Hepatocyte (in vitro differentiated cells): ENCODE data around the gene FXYD6. TPM values are rescaled to one million over a fixed set of nuclear protein-coding genes. Genes with fewer than 3 reads are reported as not detected.

Experiments
- DNase-seq: peaks from one replicate; pipeline ENCODE4 v3.0.0-alpha.2; 2016; ENCODE audit warnings: low spot score
- H2AFZ ChIP-seq: fragments of 200-600 bp; sonication (generic); 2 replicates; pipeline ENCODE4 v1.6.0; 2016; ENCODE audit warnings: antibody characterized with exemption, mild to moderate bottlenecking
- H3K27ac ChIP-seq: fragments of 200-600 bp; sonication (generic); 2 replicates; pipeline ENCODE4 v1.5.1; 2016; ENCODE audit warnings: mild to moderate bottlenecking
- H3K27me3 ChIP-seq: fragments of 200-600 bp; sonication (generic); 2 replicates; pipeline ENCODE4 v1.6.1; 2016
- H3K36me3 ChIP-seq: fragments of 200-600 bp; sonication (generic); replicated peaks from 2 replicates; pipeline ENCODE4 v1.5.1; 2016; ENCODE audit warnings: low read depth; ENCODE audit not compliant: insufficient read depth
- H3K4me1 ChIP-seq: fragments of 200-600 bp; sonication (generic); 2 replicates; pipeline ENCODE4 v1.5.1; 2016; ENCODE audit warnings: mild to moderate bottlenecking, moderate library complexity; ENCODE audit not compliant: insufficient read depth
- H3K4me2 ChIP-seq: fragments of 200-600 bp; sonication (generic); 2 replicates; pipeline ENCODE4 v1.6.0; 2016
- H3K4me3 ChIP-seq: fragments of 200-600 bp; sonication (generic); 2 replicates; pipeline ENCODE4 v1.5.1; 2016; ENCODE audit warnings: mild to moderate bottlenecking
- H3K79me2 ChIP-seq: fragments of 200-600 bp; sonication (generic); 2 replicates; pipeline ENCODE4 v1.6.0; 2017; ENCODE audit warnings: mild to moderate bottlenecking
- H3K9me2 ChIP-seq: fragments of 200-600 bp; sonication (generic); replicated peaks from 2 replicates; pipeline ENCODE4 v1.6.0; 2017; ENCODE audit warnings: mild to moderate bottlenecking; ENCODE audit not compliant: insufficient read depth
- H3K9me3 ChIP-seq: fragments of 200-600 bp; sonication (generic); 2 replicates; pipeline ENCODE4 v1.5.1; 2016; ENCODE audit warnings: low read depth, mild to moderate bottlenecking
- H4K20me1 ChIP-seq: fragments of 200-600 bp; sonication (generic); 2 replicates; pipeline ENCODE4 v1.6.0; 2016; ENCODE audit warnings: mild to moderate bottlenecking; ENCODE audit not compliant: insufficient read depth, poor library complexity, severe bottlenecking
- CTCF ChIP-seq: fragments of 200-600 bp; sonication (generic); IDR thresholded peaks from 2 replicates; pipeline ENCODE4 v1.5.1; 2016; ENCODE audit warnings: antibody characterized with exemption, mild to moderate bottlenecking; ENCODE audit not compliant: poor library complexity
- EZH2 ChIP-seq: fragments of 200-600 bp; sonication (generic); IDR thresholded peaks from 2 replicates; pipeline ENCODE4 v1.6.1; 2016; ENCODE audit warnings: antibody characterized with exemption, mild to moderate bottlenecking, borderline replicate concordance
- EZH2phosphoT487 ChIP-seq: fragments of 200-600 bp; sonication (generic); IDR thresholded peaks from one replicate; pipeline ENCODE4 v1.6.1; 2018; ENCODE audit warnings: antibody characterized with exemption, mild to moderate bottlenecking, low read depth, moderate library complexity; ENCODE audit not compliant: unreplicated experiment, severe bottlenecking
- WGBS: methylation state at CpG from one replicate; pipeline ENCODE4 v1.1.6; 2016; ENCODE audit warnings: low lambda C conversion rate; ENCODE audit errors: missing lambda C conversion rate; 5-methylcytosine and 5-hydroxymethylcytosine counted together
- polyA plus RNA-seq: library from polyadenylated mRNA; unstranded; fragments of >200 nt; fragmentation: Nextera tagmentation; extraction: Ambion mirVana; gene quantifications from 2 replicates; pipeline ENCODE4 v1.2.1, GENCODE V29; 2016
- total RNA-seq: library from RNA; depleted of rRNA; stranded (reverse); fragments of >200 nt; gene quantifications from 2 replicates; pipeline ENCODE4 v1.2.3, GENCODE V29; 2014

FXYD6 gene
- total and polyA plus RNA-seq, 2 experiments from 2014 or later: 28.3 to 56.9 TPM

- 41% methylated on average over 13 of the region's 13 CpGs for WGBS
- no peaks in the 10 kb centered on the region for H3K36me3 ChIP-seq
- H3K4me3 ChIP-seq: no peak overlapping the region
- H3K27me3 ChIP-seq: no peaks in the 10 kb centered on the region
- peak; percentile 53 for DNase-seq
- H2AFZ ChIP-seq: no peak overlapping the region
- H3K9me3 ChIP-seq: no peaks in the 10 kb centered on the region
- TF ChIP-seq CTCF (no peak), EZH2phosphoT487 (no peak), EZH2 (no peak)
- H4K20me1 ChIP-seq: no peaks in the 10 kb centered on the region
- H3K9me2 ChIP-seq: no peaks in the 10 kb centered on the region
- H3K79me2 ChIP-seq: peaks cover 8% of the 10 kb centered on the region
- no peak overlapping the region for H3K27ac ChIP-seq
- H3K4me2 ChIP-seq: no peak overlapping the region
- H3K4me1 ChIP-seq: peaks cover 7% of the 10 kb centered on the region
Observed at GRCh38 chr11:117861151-117862018, 15.1 kb downstream of the FXYD6 start.

- H3K79me2 ChIP-seq: peaks cover 6% of the 10 kb centered on the region
- TF ChIP-seq EZH2phosphoT487 (no peak), CTCF (no peak), EZH2 (no peak)
- 74% methylated on average over 6 of the region's 6 CpGs for WGBS
- no peaks in the 10 kb centered on the region for H4K20me1 ChIP-seq
- H3K9me3 ChIP-seq: no peaks in the 10 kb centered on the region
- no peaks in the 10 kb centered on the region for H3K9me2 ChIP-seq
- H3K4me2 ChIP-seq: no peak overlapping the region
- H3K27ac ChIP-seq: no peak overlapping the region
- no peak overlapping the region for H2AFZ ChIP-seq
- peaks cover 7% of the 10 kb centered on the region for H3K4me1 ChIP-seq
- DNase-seq: no peak
- no peak overlapping the region for H3K4me3 ChIP-seq
- no peaks in the 10 kb centered on the region for H3K27me3 ChIP-seq
- no peaks in the 10 kb centered on the region for H3K36me3 ChIP-seq
Observed at GRCh38 chr11:117860139-117860538, 16.3 kb downstream of the FXYD6 start.

GRCh38 chr11:117859488-117860112 is 16.9 kb downstream of the FXYD6 start:
- H3K27ac ChIP-seq: no peak overlapping the region
- H3K4me3 ChIP-seq: no peak overlapping the region
- H3K9me2 ChIP-seq: no peaks in the 10 kb centered on the region
- no peak overlapping the region for H3K4me2 ChIP-seq
- peaks cover 6% of the 10 kb centered on the region for H3K79me2 ChIP-seq
- H3K27me3 ChIP-seq: no peaks in the 10 kb centered on the region
- WGBS: 79% methylated on average over 9 of the region's 9 CpGs
- no peaks in the 10 kb centered on the region for H4K20me1 ChIP-seq
- peaks cover 7% of the 10 kb centered on the region for H3K4me1 ChIP-seq
- no peak for TF ChIP-seq EZH2phosphoT487
- TF ChIP-seq EZH2: no peak
- no peak for DNase-seq
- no peaks in the 10 kb centered on the region for H3K9me3 ChIP-seq
- no peak overlapping the region for H2AFZ ChIP-seq
- H3K36me3 ChIP-seq: no peaks in the 10 kb centered on the region

GRCh38 chr11:117859061-117859460 is 17.4 kb downstream of the FXYD6 start:
- TF ChIP-seq EZH2: no peak
- TF ChIP-seq CTCF: no peak
- no peak for TF ChIP-seq EZH2phosphoT487
- Histone ChIP-seq H4K20me1 (no peaks in the 10 kb centered on the region), H3K9me2 (no peaks in the 10 kb centered on the region), H2AFZ (no peak overlapping the region), H3K4me1 (peaks cover 7% of the 10 kb centered on the region), H3K9me3 (no peaks in the 10 kb centered on the region), H3K79me2 (peaks cover 6% of the 10 kb centered on the region), H3K27me3 (no peaks in the 10 kb centered on the region), H3K4me3 (no peak overlapping the region), H3K36me3 (no peaks in the 10 kb centered on the region), H3K27ac (no peak overlapping the region), H3K4me2 (no peak overlapping the region)
- WGBS: 87% methylated on average over 10 of the region's 10 CpGs
- no peak for DNase-seq
